ENCODE data around the gene ALX1.
"Not testable (repeated sequence)": the region's sequence is repeated elsewhere in the genome, so short reads cannot be mapped to it uniquely, and the experiment has no call there.

ALX1 gene

GRCh38 chr12:85301051-85301450 lies 21.0 kb downstream of the ALX1 start:
- DNase-seq (ENCODE audit: low read depth, low spot score): no peak

GRCh38 chr12:85308374-85308773 lies 28.4 kb downstream of the ALX1 start:
- no peak for DNase-seq (ENCODE audit: low read depth, low spot score)

GRCh38 chr12:85309125-85309566 lies 29.1 kb downstream of the ALX1 start:
- DNase-seq (ENCODE audit: low read depth, low spot score): no peak

GRCh38 chr12:85310025-85310424 lies 30.0 kb downstream of the ALX1 start:
- DNase-seq (ENCODE audit: low read depth, low spot score): no peak

- no peak for DNase-seq (ENCODE audit: low read depth, low spot score)
Measured at GRCh38 chr12:85310456-85311076, 30.5 kb downstream of the ALX1 start.

GRCh38 chr12:85317866-85318636 lies 38.0 kb downstream of the ALX1 start:
- not testable (repeated sequence) for DNase-seq (ENCODE audit: low read depth, low spot score)

- no peak for DNase-seq (ENCODE audit: low read depth, low spot score)
Measured at GRCh38 chr12:85322715-85323114, 42.7 kb downstream of the ALX1 start.

- no peak for DNase-seq (ENCODE audit: low read depth, low spot score)
Measured at GRCh38 chr12:85325442-85325841, 45.4 kb downstream of the ALX1 start.

- DNase-seq (ENCODE audit: low read depth, low spot score): no peak
Measured at GRCh38 chr12:85329913-85330312, 49.9 kb downstream of the ALX1 start.

- DNase-seq (ENCODE audit: low read depth, low spot score): no peak
Measured at GRCh38 chr12:85348779-85349178, 68.8 kb downstream of the ALX1 start.

GRCh38 chr12:85350356-85350755 lies 70.3 kb downstream of the ALX1 start:
- DNase-seq (ENCODE audit: low read depth, low spot score): no peak

All from brain pericyte (primary cell).